Measurements from ENCODE around the gene SLC66A2. TPM values are rescaled to one million over a fixed set of nuclear protein-coding genes. Genes with fewer than 3 reads are reported as not detected.
"Not testable (repeated sequence)": the region's sequence is repeated elsewhere in the genome, so short reads cannot be mapped to it uniquely, and the experiment has no call there.

The SLC66A2 gene
- total RNA-seq, 4 donors from 2014 or later: 56.5 to 183 (median 92.9) TPM

DNA sequence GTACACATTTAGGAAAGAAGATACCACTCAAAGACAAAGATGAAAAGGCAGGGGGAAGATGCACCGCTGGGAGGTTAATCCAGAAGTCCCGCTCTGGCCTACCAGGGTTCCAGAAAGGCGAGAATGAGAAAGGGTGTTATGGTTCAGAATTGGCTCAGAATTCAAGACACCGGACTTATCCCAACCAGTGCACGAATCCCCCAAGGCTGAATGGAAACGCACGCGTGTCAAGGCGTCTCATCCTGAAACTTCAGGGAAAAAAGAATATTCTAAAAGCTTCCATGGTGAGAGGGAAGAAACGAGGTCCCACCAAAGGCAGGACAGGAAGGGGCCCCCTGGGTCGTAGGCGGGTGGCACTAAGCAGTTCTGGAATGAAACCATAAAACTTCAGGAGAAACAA lies 71.9 kb downstream of the SLC66A2 start:
- 87 to 88% methylated on average over 11 to 12 of the region's 12 CpGs for WGBS, 2 donors (ENCODE audit: low coverage in 1 of 2)
- Histone ChIP-seq H3K9me3 (no peaks in the 10 kb centered on the region), H3K36me3 (no peaks in the 10 kb centered on the region), H3K4me3 (no peak overlapping the region), H3K4me1 (no peaks in the 10 kb centered on the region), H3K27me3 (peaks cover 4% of the 10 kb centered on the region), H3K27ac (no peak overlapping the region)
- in situ Hi-C loops (cut with MboI; ENCODE audit: low pct_ligation_motif_present in 1 of 4, low pct_unique_long_range_greater_than_20kb in 1 of 4, low sequenced_read_pairs in 3 of 4): no loop called here
- DNase-seq: no peak
- no peak for TF ChIP-seq POLR2A (IDR thresholded peaks at IDR 0.05)
- TF ChIP-seq, protein P1, sequence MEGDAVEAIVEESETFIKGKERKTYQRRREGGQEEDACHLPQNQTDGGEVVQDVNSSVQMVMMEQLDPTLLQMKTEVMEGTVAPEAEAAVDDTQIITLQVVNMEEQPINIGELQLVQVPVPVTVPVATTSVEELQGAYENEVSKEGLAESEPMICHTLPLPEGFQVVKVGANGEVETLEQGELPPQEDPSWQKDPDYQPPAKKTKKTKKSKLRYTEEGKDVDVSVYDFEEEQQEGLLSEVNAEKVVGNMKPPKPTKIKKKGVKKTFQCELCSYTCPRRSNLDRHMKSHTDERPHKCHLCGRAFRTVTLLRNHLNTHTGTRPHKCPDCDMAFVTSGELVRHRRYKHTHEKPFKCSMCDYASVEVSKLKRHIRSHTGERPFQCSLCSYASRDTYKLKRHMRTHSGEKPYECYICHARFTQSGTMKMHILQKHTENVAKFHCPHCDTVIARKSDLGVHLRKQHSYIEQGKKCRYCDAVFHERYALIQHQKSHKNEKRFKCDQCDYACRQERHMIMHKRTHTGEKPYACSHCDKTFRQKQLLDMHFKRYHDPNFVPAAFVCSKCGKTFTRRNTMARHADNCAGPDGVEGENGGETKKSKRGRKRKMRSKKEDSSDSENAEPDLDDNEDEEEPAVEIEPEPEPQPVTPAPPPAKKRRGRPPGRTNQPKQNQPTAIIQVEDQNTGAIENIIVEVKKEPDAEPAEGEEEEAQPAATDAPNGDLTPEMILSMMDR (IDR thresholded peaks at IDR 0.05): no peak
- TF ChIP-seq EP300 (IDR thresholded peaks at IDR 0.05; ENCODE audit: low read depth): no peak
- TF ChIP-seq POLR2AphosphoS5 (IDR thresholded peaks at IDR 0.05): no peak
- intact Hi-C loops (cut with DNase I; ENCODE audit: low total_unique reads): no loop called here

DNA sequence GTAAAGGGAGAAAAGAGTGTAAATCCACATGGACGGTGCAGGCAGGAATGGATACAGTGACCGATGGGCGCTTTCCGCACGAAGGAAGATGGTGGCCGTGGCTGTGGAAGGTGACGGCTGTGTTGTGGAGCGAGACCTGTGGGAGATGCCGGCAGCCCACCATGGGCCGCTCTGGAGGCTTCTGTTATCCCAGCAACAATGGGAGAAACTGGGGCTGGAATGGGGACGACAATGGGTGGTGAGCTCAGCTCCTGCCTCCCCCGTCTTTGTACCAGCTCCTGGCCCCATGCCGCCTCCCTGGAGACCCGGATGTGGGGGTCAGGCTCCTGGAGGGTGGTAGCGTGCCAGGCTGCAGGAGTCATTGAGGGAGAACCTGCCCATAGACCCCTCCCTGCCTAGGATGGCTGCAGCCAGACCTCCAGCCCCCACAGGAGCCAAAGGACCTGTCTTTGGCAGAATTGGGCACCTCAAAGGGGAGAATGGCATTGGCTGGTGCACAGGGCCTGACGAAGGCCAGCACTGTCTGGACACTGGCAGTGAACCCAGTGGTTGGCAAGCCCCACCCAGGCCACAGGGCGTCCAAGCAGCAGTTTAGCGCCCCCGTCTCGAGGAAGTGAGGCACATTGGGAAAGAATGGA lies 72.6 kb downstream of the SLC66A2 start:
- Histone ChIP-seq H3K27ac (no peak overlapping the region), H3K27me3 (peaks cover 6% of the 10 kb centered on the region), H3K36me3 (no peaks in the 10 kb centered on the region), H3K9me3 (no peaks in the 10 kb centered on the region), H3K4me3 (no peak overlapping the region), H3K4me1 (no peaks in the 10 kb centered on the region)
- TF ChIP-seq EP300 (IDR thresholded peaks at IDR 0.05; ENCODE audit: low read depth) (no peak), POLR2AphosphoS5 (IDR thresholded peaks at IDR 0.05) (no peak), POLR2A (IDR thresholded peaks at IDR 0.05) (no peak)
- TF ChIP-seq, protein P1 (IDR thresholded peaks at IDR 0.05): no peak
- DNase-seq: no peak
- WGBS, 2 donors (ENCODE audit: low coverage in 1 of 2): 82 to 84% methylated on average over 8 to 20 of the region's 20 CpGs
- in situ Hi-C loops (cut with MboI; ENCODE audit: low pct_ligation_motif_present in 1 of 4, low pct_unique_long_range_greater_than_20kb in 1 of 4, low sequenced_read_pairs in 3 of 4) (no loop called here), intact Hi-C loops (cut with DNase I; ENCODE audit: low total_unique reads) (no loop called here)

DNA sequence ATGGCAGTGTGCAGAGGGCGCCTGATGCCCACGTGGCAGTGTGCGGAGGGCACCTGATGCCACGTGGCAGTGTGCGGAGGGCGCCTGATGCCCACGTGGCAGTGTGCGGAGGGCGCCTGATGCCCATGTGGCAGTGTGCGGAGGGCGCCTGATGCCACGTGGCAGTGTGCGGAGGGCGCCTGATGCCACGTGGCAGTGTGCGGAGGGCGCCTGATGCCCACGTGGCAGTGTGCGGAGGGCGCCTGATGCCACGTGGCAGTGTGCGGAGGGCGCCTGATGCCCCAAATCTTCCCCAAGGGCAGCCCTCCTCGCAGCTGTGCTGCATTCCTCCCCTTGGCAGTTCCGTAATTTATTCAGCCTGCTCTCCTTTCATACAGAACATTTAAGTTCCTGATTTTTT lies 73.2 kb downstream of the SLC66A2 start:
- H3K4me1 ChIP-seq; H3K27ac ChIP-seq; DNase-seq; H3K4me3 ChIP-seq; in situ Hi-C loops (cut with MboI; ENCODE audit: low pct_ligation_motif_present in 1 of 4, low pct_unique_long_range_greater_than_20kb in 1 of 4, low sequenced_read_pairs in 3 of 4); H3K27me3 ChIP-seq; H3K9me3 ChIP-seq; H3K36me3 ChIP-seq; intact Hi-C loops (cut with DNase I; ENCODE audit: low total_unique reads): not testable (repeated sequence)
- WGBS, 2 donors (ENCODE audit: low coverage in 1 of 2): 93% methylated on average over 24 of the region's 25 CpGs; no CpG with 5 or more reads in 1 of the 2 donors

DNA sequence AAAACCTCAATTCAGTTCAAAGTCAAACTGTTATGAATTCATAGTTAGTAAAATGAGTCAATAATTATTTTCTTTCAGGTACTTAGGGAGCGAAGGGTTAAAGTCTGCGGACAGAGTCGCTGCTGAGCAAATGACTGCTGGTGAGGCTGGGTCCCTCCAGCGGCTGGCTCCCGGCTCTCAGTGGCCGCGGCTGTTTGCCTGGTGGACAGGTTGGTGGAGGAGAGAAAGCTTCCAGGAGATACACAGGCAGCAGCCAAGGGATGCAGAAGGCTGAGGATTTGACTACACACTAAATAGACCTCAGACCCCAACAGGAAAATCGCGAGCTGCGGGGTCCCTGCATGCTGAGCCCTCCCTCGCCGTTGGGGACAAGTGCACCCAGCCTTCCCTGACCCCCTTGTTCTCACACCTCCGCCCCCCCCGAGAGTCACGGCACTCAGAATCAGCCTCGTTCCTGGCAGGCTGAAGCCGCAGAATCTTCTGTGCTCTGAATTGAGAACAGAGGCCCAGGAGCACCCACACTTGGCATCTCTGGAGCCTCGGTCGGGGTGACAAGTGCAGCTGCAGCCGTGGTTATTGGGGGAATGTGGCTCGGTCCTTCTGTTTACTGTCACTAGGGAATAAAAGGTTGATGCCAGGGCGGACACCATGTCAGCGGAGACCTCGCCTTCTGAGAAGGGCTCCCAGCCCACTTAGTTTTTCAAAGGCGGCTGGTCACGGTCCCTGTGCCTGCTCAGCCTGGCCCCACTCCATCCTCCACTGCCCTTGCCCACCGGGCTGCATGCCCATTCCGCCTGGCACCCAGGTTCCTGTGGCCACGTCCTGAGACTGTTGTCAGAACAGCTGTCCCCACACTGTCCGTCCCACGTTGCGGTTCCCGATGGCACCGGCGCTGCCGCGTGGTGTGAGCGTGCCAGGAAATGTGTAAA lies 74.0 kb downstream of the SLC66A2 start:
- Histone ChIP-seq H3K9me3 (no peaks in the 10 kb centered on the region), H3K4me1 (no peaks in the 10 kb centered on the region), H3K36me3 (no peaks in the 10 kb centered on the region), H3K4me3 (no peak overlapping the region), H3K27ac (no peak overlapping the region), H3K27me3 (peaks cover 14% of the 10 kb centered on the region)
- WGBS, 2 donors (ENCODE audit: low coverage in 1 of 2): 59% methylated on average over 5 to 38 of the region's 38 CpGs
- intact Hi-C loops (cut with DNase I; ENCODE audit: low total_unique reads): no loop called here
- no peak for DNase-seq
- TF ChIP-seq POLR2A (IDR thresholded peaks at IDR 0.05): no peak
- TF ChIP-seq POLR2AphosphoS5 (IDR thresholded peaks at IDR 0.05): no peak
- TF ChIP-seq, protein P1 (IDR thresholded peaks at IDR 0.05): no peak
- in situ Hi-C loops (cut with MboI; ENCODE audit: low pct_ligation_motif_present in 1 of 4, low pct_unique_long_range_greater_than_20kb in 1 of 4, low sequenced_read_pairs in 3 of 4): no loop called here

All from transverse colon (tissue), 4 donors.